ENCODE data around the gene CLIP4.

The CLIP4 gene

DNA sequence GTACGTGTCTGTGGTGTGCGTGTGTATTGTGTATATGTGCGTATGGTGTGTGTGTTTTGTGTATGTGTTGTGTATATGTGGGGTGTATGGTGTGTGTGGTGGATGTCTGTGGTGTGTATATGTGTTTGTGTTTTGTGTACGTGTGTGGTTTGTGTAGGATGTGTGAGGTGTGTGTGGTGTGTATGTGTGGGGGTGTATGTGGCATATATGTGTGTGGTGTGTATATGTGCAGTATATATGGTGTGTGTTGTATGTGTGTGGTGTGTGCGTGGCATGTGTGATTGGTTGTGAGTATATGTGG, 101.3 kb downstream of the CLIP4 start:
- Histone ChIP-seq H2AFZ (ENCODE audit: low read length) (no peak overlapping the region), H3K4me1 (ENCODE audit: insufficient read depth, low read length, poor library complexity, severe bottlenecking) (no peaks in the 10 kb centered on the region), H4K20me1 (ENCODE audit: insufficient read depth, low read length, poor library complexity, severe bottlenecking) (no peaks in the 10 kb centered on the region), H3K4me2 (ENCODE audit: low read depth, low read length, poor library complexity, severe bottlenecking) (no peak overlapping the region), H3K27me3 (ENCODE audit: insufficient read depth, low read length, poor library complexity, severe bottlenecking) (no peaks in the 10 kb centered on the region), H3K9ac (ENCODE audit: low read depth, low read length, poor library complexity, severe bottlenecking) (no peak overlapping the region), H3K4me3 (ENCODE audit: low read length, poor library complexity, severe bottlenecking) (no peak overlapping the region), H3K79me2 (ENCODE audit: insufficient read depth, low read length) (no peaks in the 10 kb centered on the region), H3K9me3 (ENCODE audit: insufficient read depth, low read depth, low read length) (no peaks in the 10 kb centered on the region), H3F3A (ENCODE audit: low read depth) (no peaks in the 10 kb centered on the region), H3K9me2 (replicated peaks; ENCODE audit: low read depth, low read length) (no peaks in the 10 kb centered on the region), H3K36me3 (ENCODE audit: insufficient read depth, low read length) (no peaks in the 10 kb centered on the region)
- TF ChIP-seq, protein P1, sequence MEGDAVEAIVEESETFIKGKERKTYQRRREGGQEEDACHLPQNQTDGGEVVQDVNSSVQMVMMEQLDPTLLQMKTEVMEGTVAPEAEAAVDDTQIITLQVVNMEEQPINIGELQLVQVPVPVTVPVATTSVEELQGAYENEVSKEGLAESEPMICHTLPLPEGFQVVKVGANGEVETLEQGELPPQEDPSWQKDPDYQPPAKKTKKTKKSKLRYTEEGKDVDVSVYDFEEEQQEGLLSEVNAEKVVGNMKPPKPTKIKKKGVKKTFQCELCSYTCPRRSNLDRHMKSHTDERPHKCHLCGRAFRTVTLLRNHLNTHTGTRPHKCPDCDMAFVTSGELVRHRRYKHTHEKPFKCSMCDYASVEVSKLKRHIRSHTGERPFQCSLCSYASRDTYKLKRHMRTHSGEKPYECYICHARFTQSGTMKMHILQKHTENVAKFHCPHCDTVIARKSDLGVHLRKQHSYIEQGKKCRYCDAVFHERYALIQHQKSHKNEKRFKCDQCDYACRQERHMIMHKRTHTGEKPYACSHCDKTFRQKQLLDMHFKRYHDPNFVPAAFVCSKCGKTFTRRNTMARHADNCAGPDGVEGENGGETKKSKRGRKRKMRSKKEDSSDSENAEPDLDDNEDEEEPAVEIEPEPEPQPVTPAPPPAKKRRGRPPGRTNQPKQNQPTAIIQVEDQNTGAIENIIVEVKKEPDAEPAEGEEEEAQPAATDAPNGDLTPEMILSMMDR (conservative IDR thresholded peaks at IDR 0.05; ENCODE audit: low read length), result no peak
- no peak for TF ChIP-seq EZH2phosphoT487 (IDR thresholded peaks at IDR 0.05; ENCODE audit: borderline replicate concordance)

- no peaks in the 10 kb centered on the region for H3K79me2 ChIP-seq (ENCODE audit: insufficient read depth, low read length)
- no peak overlapping the region for H3K9ac ChIP-seq (ENCODE audit: low read depth, low read length, poor library complexity, severe bottlenecking)
- H3K4me2 ChIP-seq (ENCODE audit: low read depth, low read length, poor library complexity, severe bottlenecking), result no peak overlapping the region
- no peaks in the 10 kb centered on the region for H3K9me2 ChIP-seq (replicated peaks; ENCODE audit: low read depth, low read length)
- H3F3A ChIP-seq (ENCODE audit: low read depth), result no peaks in the 10 kb centered on the region
- TF ChIP-seq EZH2phosphoT487 (IDR thresholded peaks at IDR 0.05; ENCODE audit: borderline replicate concordance), result no peak
- TF ChIP-seq, protein P1 (conservative IDR thresholded peaks at IDR 0.05; ENCODE audit: low read length), result no peak
- H2AFZ ChIP-seq (ENCODE audit: low read length), result no peak overlapping the region
- no peaks in the 10 kb centered on the region for H3K27me3 ChIP-seq (ENCODE audit: insufficient read depth, low read length, poor library complexity, severe bottlenecking)
- H3K4me1 ChIP-seq (ENCODE audit: insufficient read depth, low read length, poor library complexity, severe bottlenecking), result no peaks in the 10 kb centered on the region
- H3K4me3 ChIP-seq (ENCODE audit: low read length, poor library complexity, severe bottlenecking), result no peak overlapping the region
- H3K36me3 ChIP-seq (ENCODE audit: insufficient read depth, low read length), result no peaks in the 10 kb centered on the region
- no peaks in the 10 kb centered on the region for H3K9me3 ChIP-seq (ENCODE audit: insufficient read depth, low read depth, low read length)
- H4K20me1 ChIP-seq (ENCODE audit: insufficient read depth, low read length, poor library complexity, severe bottlenecking), result no peaks in the 10 kb centered on the region
Measured at GRCh38 chr2:29218071-29218470, 102.9 kb downstream of the CLIP4 start.

DNA sequence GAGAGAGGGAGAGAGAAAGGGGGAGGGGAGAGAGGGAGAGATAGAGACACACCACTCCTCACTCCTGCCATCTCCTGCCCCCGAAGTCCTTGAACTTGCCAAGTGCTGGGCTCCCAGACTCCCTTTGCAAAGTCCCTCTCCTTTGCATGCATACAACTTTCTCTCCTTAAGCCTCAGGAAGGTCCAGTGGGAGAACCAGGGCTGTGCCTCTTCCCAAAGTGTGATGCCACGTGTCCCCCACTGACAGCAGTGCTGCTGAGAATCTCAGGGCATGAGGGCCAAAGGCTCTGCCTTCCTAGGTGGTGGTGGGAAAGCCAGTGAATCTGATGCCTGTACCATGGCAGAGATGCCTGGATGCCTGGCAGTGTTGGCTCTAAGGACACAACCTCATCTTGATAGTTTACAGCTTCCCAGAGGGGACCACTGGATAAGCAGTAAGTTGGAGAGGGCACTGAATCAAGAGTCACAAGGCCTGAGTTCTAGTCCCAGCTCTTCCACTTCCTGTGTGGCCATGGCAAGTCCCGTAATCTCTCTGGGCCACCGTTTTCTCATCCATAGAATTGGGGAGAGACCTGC, 103.4 kb downstream of the CLIP4 start:
- TF ChIP-seq EZH2phosphoT487 (IDR thresholded peaks at IDR 0.05; ENCODE audit: borderline replicate concordance), result no peak
- TF ChIP-seq, protein P1 (conservative IDR thresholded peaks at IDR 0.05; ENCODE audit: low read length), result no peak
- Histone ChIP-seq H4K20me1 (ENCODE audit: insufficient read depth, low read length, poor library complexity, severe bottlenecking) (no peaks in the 10 kb centered on the region), H3K79me2 (ENCODE audit: insufficient read depth, low read length) (no peaks in the 10 kb centered on the region), H3K9me3 (ENCODE audit: insufficient read depth, low read depth, low read length) (no peaks in the 10 kb centered on the region), H3K4me2 (ENCODE audit: low read depth, low read length, poor library complexity, severe bottlenecking) (no peak overlapping the region), H3K4me3 (ENCODE audit: low read length, poor library complexity, severe bottlenecking) (no peak overlapping the region), H3K27me3 (ENCODE audit: insufficient read depth, low read length, poor library complexity, severe bottlenecking) (no peaks in the 10 kb centered on the region), H3F3A (ENCODE audit: low read depth) (no peaks in the 10 kb centered on the region), H3K9ac (ENCODE audit: low read depth, low read length, poor library complexity, severe bottlenecking) (no peak overlapping the region), H3K36me3 (ENCODE audit: insufficient read depth, low read length) (no peaks in the 10 kb centered on the region), H2AFZ (ENCODE audit: low read length) (no peak overlapping the region), H3K4me1 (ENCODE audit: insufficient read depth, low read length, poor library complexity, severe bottlenecking) (no peaks in the 10 kb centered on the region), H3K9me2 (replicated peaks; ENCODE audit: low read depth, low read length) (no peaks in the 10 kb centered on the region)

Measured in Loucy (cell line).